Endothelial cell (in vitro differentiated cells): ENCODE data around the gene ARFGEF2. TPM values are rescaled to one million over a fixed set of nuclear protein-coding genes. Genes with fewer than 3 reads are reported as not detected.

Experiments
- DNase-seq: peaks from one replicate; pipeline ENCODE4 v3.0.0; 2021; ENCODE audit warnings: low spot score
- H3K27ac Mint-ChIP-seq: one replicate; pipeline ENCODE4 v1.8.0; 2021; ENCODE audit warnings: mixed read lengths, inconsistent platforms; ENCODE audit not compliant: unreplicated experiment
- H3K27me3 Mint-ChIP-seq: one replicate; pipeline ENCODE4 v1.8.0; 2021; ENCODE audit warnings: mild to moderate bottlenecking, moderate library complexity, mixed read lengths, inconsistent platforms; ENCODE audit not compliant: unreplicated experiment
- H3K36me3 Mint-ChIP-seq: one replicate; pipeline ENCODE4 v1.8.0; 2021; ENCODE audit warnings: mild to moderate bottlenecking, low read depth, mixed read lengths, inconsistent platforms; ENCODE audit not compliant: unreplicated experiment
- H3K4me1 Mint-ChIP-seq: one replicate; pipeline ENCODE4 v1.8.0; 2021; ENCODE audit warnings: mild to moderate bottlenecking, mixed read lengths, inconsistent platforms; ENCODE audit not compliant: unreplicated experiment
- H3K4me3 Mint-ChIP-seq: one replicate; pipeline ENCODE4 v1.8.0; 2021; ENCODE audit warnings: mild to moderate bottlenecking, mixed read lengths, inconsistent platforms; ENCODE audit not compliant: unreplicated experiment
- H3K9me3 Mint-ChIP-seq: one replicate; pipeline ENCODE4 v1.8.0; 2021; ENCODE audit warnings: mixed read lengths, inconsistent platforms; ENCODE audit not compliant: unreplicated experiment
- CTCF ChIP-seq: fragments of 200-600 bp; sonication (generic); IDR thresholded peaks from one replicate; pipeline ENCODE4 v1.5.0; 2021; ENCODE audit warnings: antibody characterized with exemption; ENCODE audit not compliant: unreplicated experiment
- total RNA-seq: library from RNA; stranded (reverse); fragmentation: NEBNext Ultra II Directional; extraction: Animal tissue kit (Norgen Biotek cat#: 25700); gene quantifications from one replicate; pipeline ENCODE4 v1.2.1, GENCODE V29; 2021; ENCODE audit not compliant: unreplicated experiment

ARFGEF2 gene
- total RNA-seq, 1 donor from 2014 or later: 20.3 TPM

- TF ChIP-seq CTCF: no peak
- H3K9me3 Mint-ChIP-seq: no peaks in the 10 kb centered on the region
- peaks cover 3% of the 10 kb centered on the region for H3K27me3 Mint-ChIP-seq
- no peak overlapping the region for H3K27ac Mint-ChIP-seq
- H3K4me1 Mint-ChIP-seq: peaks cover 9% of the 10 kb centered on the region
- DNase-seq: no peak
- no peak overlapping the region for H3K4me3 Mint-ChIP-seq
- H3K36me3 Mint-ChIP-seq: peaks cover 43% of the 10 kb centered on the region
These were observed 37.2 kb downstream of the ARFGEF2 start for GRCh38 chr20:48958743-48959142.

- no peak overlapping the region for H3K27ac Mint-ChIP-seq
- H3K4me1 Mint-ChIP-seq: peaks cover 9% of the 10 kb centered on the region
- peaks cover 1% of the 10 kb centered on the region for H3K27me3 Mint-ChIP-seq
- no peaks in the 10 kb centered on the region for H3K9me3 Mint-ChIP-seq
- TF ChIP-seq CTCF: no peak
- no peak for DNase-seq
- peaks cover 44% of the 10 kb centered on the region for H3K36me3 Mint-ChIP-seq
- H3K4me3 Mint-ChIP-seq: no peak overlapping the region
These were observed 38.5 kb downstream of the ARFGEF2 start for GRCh38 chr20:48959899-48960550.

- Mint-ChIP-seq H3K27ac (no peak overlapping the region), H3K27me3 (no peaks in the 10 kb centered on the region), H3K36me3 (peaks cover 34% of the 10 kb centered on the region), H3K9me3 (no peaks in the 10 kb centered on the region), H3K4me3 (no peak overlapping the region), H3K4me1 (peaks cover 4% of the 10 kb centered on the region)
- no peak for DNase-seq
- no peak for TF ChIP-seq CTCF
These were observed 40.9 kb downstream of the ARFGEF2 start for GRCh38 chr20:48962421-48962820.

GRCh38 chr20:48962976-48963771 lies 41.7 kb downstream of the ARFGEF2 start:
- Mint-ChIP-seq H3K4me1 (no peaks in the 10 kb centered on the region), H3K9me3 (no peaks in the 10 kb centered on the region), H3K36me3 (peaks cover 29% of the 10 kb centered on the region), H3K27me3 (no peaks in the 10 kb centered on the region), H3K4me3 (no peak overlapping the region), H3K27ac (no peak overlapping the region)
- DNase-seq: no peak
- no peak for TF ChIP-seq CTCF
